Thyroid gland (tissue), 4 donors: Measurements from ENCODE around the gene CHDH. TPM values are rescaled to one million over a fixed set of nuclear protein-coding genes. Genes with fewer than 3 reads are reported as not detected.

ENCODE experiments used
- DNase-seq, 2 donors: peaks; one replicate each; pipeline ENCODE4 v3.0.0-alpha.2; 2019
- H3K27ac ChIP-seq, 3 donors: fragments of 200-600 bp; sonication (generic); 1 replicate in 2 of 3; 2 replicates in 1 of 3; pipeline ENCODE4 v1.5.1; 2016 to 2019; ENCODE audit warnings: mild to moderate bottlenecking in 1 of 3, moderate library complexity in 1 of 3
- H3K27me3 ChIP-seq: fragments of 200-600 bp; sonication (generic); one replicate; pipeline ENCODE4 v1.5.1; 2019
- H3K36me3 ChIP-seq, 2 donors: fragments of 200-600 bp; sonication (generic); one replicate each; pipeline ENCODE4 v1.5.1; 2016 to 2019
- H3K4me1 ChIP-seq, 2 donors: fragments of 200-600 bp; sonication (generic); one replicate each; pipeline ENCODE4 v1.5.1; 2017 to 2019
- H3K4me3 ChIP-seq, 3 donors: fragments of 200-600 bp; sonication (generic); replicated peaks in 1 of 3; 1 replicate in 2 of 3; 2 replicates in 1 of 3; pipeline ENCODE4 v1.5.1; 2016; ENCODE audit warnings: mild to moderate bottlenecking in 1 of 3
- H3K9me3 ChIP-seq: fragments of 200-600 bp; sonication (generic); one replicate; pipeline ENCODE4 v1.5.1; 2017
- CTCF ChIP-seq, 6 experiments: fragments of 200-600 bp in 3 of 6; fragments of 450-650 bp in 3 of 6; sonication (generic) in 3 of 6; IDR thresholded peaks; one replicate each; pipeline ENCODE4 v1.5.1; 2016 to 2019; ENCODE audit warnings: antibody characterized with exemption in 6 of 6, mild to moderate bottlenecking in 2 of 6, inconsistent platforms in 1 of 6, moderate library complexity in 1 of 6
- POLR2A ChIP-seq, 2 donors: fragments of 450-650 bp; IDR thresholded peaks; one replicate each; pipeline ENCODE4 v1.6.1; 2017; ENCODE audit warnings: antibody characterized with exemption in 2 of 2, mild to moderate bottlenecking in 2 of 2, moderate library complexity in 1 of 2
- WGBS, 2 donors: methylation state at CpG; one replicate each; pipeline ENCODE4 v1.1.5; 2017; 5-methylcytosine and 5-hydroxymethylcytosine counted together
- intact Hi-C: fragments of 100-400 bp; cut with DNase I; formaldehyde crosslinking; loops from one replicate; pipeline ENCODE4 v1.15.1; 2023
- total RNA-seq, 4 donors: library from RNA; depleted of rRNA; stranded (reverse); fragments of >200 nt; gene quantifications; one replicate each; pipeline ENCODE4 v1.2.3, GENCODE V29; 2016

CHDH gene
- total RNA-seq, 4 donors from 2014 or later = 4.7 to 26.9 (median 11.1) TPM

DNA sequence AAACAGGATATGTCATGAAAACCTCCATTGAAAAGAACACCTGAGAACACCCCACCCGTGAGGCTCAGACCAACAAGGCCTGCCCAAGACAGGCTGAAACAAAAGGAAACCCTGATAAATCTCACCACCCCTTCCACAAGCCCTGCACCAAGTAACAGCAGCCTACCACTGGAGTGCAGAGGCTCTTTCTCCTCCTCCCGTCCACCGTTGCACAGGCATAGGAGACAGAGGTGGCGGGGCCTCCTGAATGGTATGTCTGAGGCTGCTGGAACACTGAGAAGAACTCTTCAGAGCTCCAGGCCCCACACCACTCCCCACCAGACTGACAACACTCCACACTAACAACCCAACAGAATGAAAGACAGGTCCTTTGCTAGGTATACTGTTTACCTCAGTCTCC lies 21.4 kb downstream of the CHDH start:
- Histone ChIP-seq H3K4me1 (no peaks in the 10 kb centered on the region), H3K9me3 (no peaks in the 10 kb centered on the region), H3K27me3 (no peaks in the 10 kb centered on the region), H3K36me3 (no peaks in the 10 kb centered on the region), H3K4me3 (no peak overlapping the region), H3K27ac (no peak overlapping the region)
- DNase-seq = no peak
- TF ChIP-seq CTCF (IDR thresholded peaks at IDR 0.05) (no peak), POLR2A (IDR thresholded peaks at IDR 0.05) (no peak)
- WGBS, 2 donors = 65 to 82% methylated on average over 4 of the region's 4 CpGs
- intact Hi-C loops = no loop called here

- 73 to 79% methylated on average over 9 to 10 of the region's 10 CpGs for WGBS, 2 donors
- Histone ChIP-seq H3K27me3 (no peaks in the 10 kb centered on the region), H3K9me3 (no peaks in the 10 kb centered on the region), H3K27ac (no peak overlapping the region), H3K36me3 (no peaks in the 10 kb centered on the region), H3K4me3 (no peak overlapping the region), H3K4me1 (no peaks in the 10 kb centered on the region)
- no peak for TF ChIP-seq POLR2A (IDR thresholded peaks at IDR 0.05)
- TF ChIP-seq CTCF (IDR thresholded peaks at IDR 0.05) = no peak
- intact Hi-C loops = no loop called here
- DNase-seq = no peak
These were observed 22.1 kb downstream of the CHDH start for GRCh38 chr3:53823956-53824657.

- Histone ChIP-seq H3K27ac (no peak overlapping the region), H3K4me1 (no peaks in the 10 kb centered on the region), H3K9me3 (no peaks in the 10 kb centered on the region), H3K4me3 (no peak overlapping the region), H3K36me3 (no peaks in the 10 kb centered on the region), H3K27me3 (no peaks in the 10 kb centered on the region)
- intact Hi-C loops = no loop called here
- 96 to 97% methylated on average over 19 to 27 of the region's 67 CpGs for WGBS, 2 donors
- no peak for TF ChIP-seq CTCF (IDR thresholded peaks at IDR 0.05)
- no peak for TF ChIP-seq POLR2A (IDR thresholded peaks at IDR 0.05)
- no peak for DNase-seq
These were observed 22.9 kb downstream of the CHDH start for GRCh38 chr3:53823026-53823955.

- Histone ChIP-seq H3K36me3 (no peaks in the 10 kb centered on the region), H3K4me1 (no peaks in the 10 kb centered on the region), H3K27me3 (no peaks in the 10 kb centered on the region), H3K4me3 (no peak overlapping the region), H3K9me3 (no peaks in the 10 kb centered on the region), H3K27ac (no peak overlapping the region)
- intact Hi-C loops = no loop called here
- no peak for DNase-seq
- TF ChIP-seq POLR2A (IDR thresholded peaks at IDR 0.05) (no peak), CTCF (IDR thresholded peaks at IDR 0.05) (no peak)
- 85 to 100% methylated on average over 2 to 12 of the region's 14 CpGs for WGBS, 2 donors
These were observed 23.9 kb downstream of the CHDH start for GRCh38 chr3:53822331-53822741.
